SK-N-SH treated with all-trans-retinoic acid at 6 μM for 48 hours (cell line): ENCODE measurements around the gene CA5A.

ENCODE experiments used
- ATAC-seq: fragments of 200-7000 bp; cut with Tn5 transposase; 3 replicates; pipeline ENCODE4 v1.9.1; 2020; ENCODE audit warnings: mild to moderate bottlenecking, moderate library complexity
- ARNTL ChIP-seq: fragments of 450-650 bp; formaldehyde crosslinking; IDR thresholded peaks from 2 replicates; pipeline ENCODE4 v1.5.0; 2020; ENCODE audit warnings: low read depth, mild to moderate bottlenecking, moderate library complexity, borderline replicate concordance
- BACH2 ChIP-seq: fragments of 250-450 bp; sonication (Bioruptor Pico); IDR thresholded peaks from 2 replicates; pipeline ENCODE4 v1.9.0; 2021; ENCODE audit warnings: mild to moderate bottlenecking, borderline replicate concordance
- CREB5 ChIP-seq: fragments of 250-450 bp; sonication (Bioruptor Pico); IDR thresholded peaks from 2 replicates; pipeline ENCODE4 v1.5.1; 2020; ENCODE audit warnings: low read depth, mild to moderate bottlenecking, moderate library complexity
- CSDC2 ChIP-seq: fragments of 250-450 bp; sonication (Bioruptor Pico); IDR thresholded peaks from 2 replicates; pipeline ENCODE4 v1.5.0; 2020; ENCODE audit warnings: mild to moderate bottlenecking, moderate library complexity
- ESRRG ChIP-seq: fragments of 250-450 bp; sonication (Bioruptor Pico); IDR thresholded peaks from 2 replicates; pipeline ENCODE4 v1.6.1; 2021; ENCODE audit warnings: mild to moderate bottlenecking
- GLIS3 ChIP-seq: fragments of 250-450 bp; sonication (Bioruptor Pico); IDR thresholded peaks from 2 replicates; pipeline ENCODE4 v1.5.0; 2020; ENCODE audit warnings: mild to moderate bottlenecking, moderate library complexity
- ISL1 ChIP-seq: fragments of 250-450 bp; sonication (Bioruptor Pico); IDR thresholded peaks from 2 replicates; pipeline ENCODE4 v2.1.2; 2022; ENCODE audit warnings: mild to moderate bottlenecking, moderate library complexity
- OSR1 ChIP-seq: fragments of 250-450 bp; sonication (Bioruptor Pico); IDR thresholded peaks from 2 replicates; pipeline ENCODE4 v1.8.0; 2022; ENCODE audit warnings: moderate library complexity, mild to moderate bottlenecking, inconsistent platforms
- PPARA ChIP-seq: fragments of 250-450 bp; sonication (Bioruptor Pico); IDR thresholded peaks from 2 replicates; pipeline ENCODE4 v1.5.0; 2020; ENCODE audit warnings: mild to moderate bottlenecking, borderline replicate concordance
- RARB ChIP-seq: fragments of 250-450 bp; sonication (Bioruptor Pico); IDR thresholded peaks from 2 replicates; pipeline ENCODE4 v1.8.0; 2021; ENCODE audit warnings: mild to moderate bottlenecking, moderate library complexity
- SNAI2 ChIP-seq: fragments of 250-450 bp; sonication (Bioruptor Pico); IDR thresholded peaks from 2 replicates; pipeline ENCODE4 v1.5.0; 2020; ENCODE audit warnings: mild to moderate bottlenecking, moderate library complexity
- TCF4 ChIP-seq: fragments of 250-450 bp; sonication (Bioruptor Pico); IDR thresholded peaks from 2 replicates; pipeline ENCODE4 v1.8.0; 2021; ENCODE audit warnings: mild to moderate bottlenecking, moderate library complexity, borderline replicate concordance
- TOX ChIP-seq: fragments of 250-450 bp; sonication (Bioruptor Pico); IDR thresholded peaks from 2 replicates; pipeline ENCODE4 v1.8.0; 2021; ENCODE audit warnings: mild to moderate bottlenecking, moderate library complexity, borderline replicate concordance
- ZFP3 ChIP-seq: fragments of 250-450 bp; sonication (Bioruptor Pico); IDR thresholded peaks from 2 replicates; pipeline ENCODE4 v1.5.0; 2020; ENCODE audit warnings: mild to moderate bottlenecking, moderate library complexity
- ZFP30 ChIP-seq: fragments of 450-650 bp; formaldehyde crosslinking; IDR thresholded peaks from 2 replicates; pipeline ENCODE4 v1.5.0; 2022; ENCODE audit warnings: mild to moderate bottlenecking, moderate library complexity
- ZNF565 ChIP-seq: fragments of 450-650 bp; formaldehyde crosslinking; conservative IDR thresholded peaks from 2 replicates; pipeline ENCODE4 v1.5.0; 2020; ENCODE audit warnings: low read depth, mild to moderate bottlenecking, moderate library complexity
- ZNF70 ChIP-seq: fragments of 450-650 bp; formaldehyde crosslinking; IDR thresholded peaks from 2 replicates; pipeline ENCODE4 v1.5.0; 2020; ENCODE audit warnings: mild to moderate bottlenecking, moderate library complexity
- ZNF8 ChIP-seq: fragments of 450-650 bp; formaldehyde crosslinking; IDR thresholded peaks from 2 replicates; pipeline ENCODE4 v1.5.0; 2020; ENCODE audit warnings: mild to moderate bottlenecking, moderate library complexity
- TF ChIP-seq, protein P1 (sequence below): fragments of 250-450 bp; sonication (Bioruptor Pico); IDR thresholded peaks from 2 replicates; pipeline ENCODE4 v1.8.0; 2021; ENCODE audit warnings: low read depth, mild to moderate bottlenecking, moderate library complexity, borderline replicate concordance
- TF ChIP-seq, protein P2 (sequence below): fragments of 250-450 bp; sonication (Bioruptor Pico); IDR thresholded peaks from 2 replicates; pipeline ENCODE4 v1.8.0; 2020; ENCODE audit warnings: mild to moderate bottlenecking, moderate library complexity, borderline replicate concordance
- TF ChIP-seq, protein P3 (sequence below): fragments of 250-450 bp; sonication (Bioruptor Pico); IDR thresholded peaks from 2 replicates; pipeline ENCODE4 v1.5.0; 2020; ENCODE audit warnings: mild to moderate bottlenecking, moderate library complexity

CA5A gene

GRCh38 chr16:87841340-87842208, 94.8 kb downstream of the CA5A start:
- no peak for TF ChIP-seq CREB5 (CRISPR knock-in tag)
- no peak for TF ChIP-seq TOX (CRISPR knock-in tag)
- no peak for TF ChIP-seq ISL1 (CRISPR knock-in tag)
- no peak for TF ChIP-seq ZNF70
- TF ChIP-seq TCF4 (CRISPR knock-in tag) = no peak
- TF ChIP-seq ESRRG = no peak
- TF ChIP-seq GLIS3 (CRISPR knock-in tag) = no peak
- TF ChIP-seq PPARA (CRISPR knock-in tag) = no peak
- no peak for TF ChIP-seq ZNF565 (CRISPR knock-in tag)
- ATAC-seq = no peak

GRCh38 chr16:87840271-87840978, 95.9 kb downstream of the CA5A start:
- ATAC-seq = no peak
- TF ChIP-seq, protein P1, sequence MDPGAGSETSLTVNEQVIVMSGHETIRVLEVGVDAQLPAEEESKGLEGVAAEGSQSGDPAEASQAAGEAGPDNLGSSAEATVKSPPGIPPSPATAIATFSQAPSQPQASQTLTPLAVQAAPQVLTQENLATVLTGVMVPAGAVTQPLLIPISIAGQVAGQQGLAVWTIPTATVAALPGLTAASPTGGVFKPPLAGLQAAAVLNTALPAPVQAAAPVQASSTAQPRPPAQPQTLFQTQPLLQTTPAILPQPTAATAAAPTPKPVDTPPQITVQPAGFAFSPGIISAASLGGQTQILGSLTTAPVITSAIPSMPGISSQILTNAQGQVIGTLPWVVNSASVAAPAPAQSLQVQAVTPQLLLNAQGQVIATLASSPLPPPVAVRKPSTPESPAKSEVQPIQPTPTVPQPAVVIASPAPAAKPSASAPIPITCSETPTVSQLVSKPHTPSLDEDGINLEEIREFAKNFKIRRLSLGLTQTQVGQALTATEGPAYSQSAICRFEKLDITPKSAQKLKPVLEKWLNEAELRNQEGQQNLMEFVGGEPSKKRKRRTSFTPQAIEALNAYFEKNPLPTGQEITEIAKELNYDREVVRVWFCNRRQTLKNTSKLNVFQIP (CRISPR knock-in tag) = no peak
- no peak for TF ChIP-seq ESRRG
- no peak for TF ChIP-seq SNAI2
- TF ChIP-seq ARNTL (CRISPR knock-in tag) = no peak
- TF ChIP-seq ZNF565 (CRISPR knock-in tag) = no peak
- TF ChIP-seq CSDC2 (CRISPR knock-in tag) = no peak
- no peak for TF ChIP-seq PPARA (CRISPR knock-in tag)
- TF ChIP-seq, protein P2, sequence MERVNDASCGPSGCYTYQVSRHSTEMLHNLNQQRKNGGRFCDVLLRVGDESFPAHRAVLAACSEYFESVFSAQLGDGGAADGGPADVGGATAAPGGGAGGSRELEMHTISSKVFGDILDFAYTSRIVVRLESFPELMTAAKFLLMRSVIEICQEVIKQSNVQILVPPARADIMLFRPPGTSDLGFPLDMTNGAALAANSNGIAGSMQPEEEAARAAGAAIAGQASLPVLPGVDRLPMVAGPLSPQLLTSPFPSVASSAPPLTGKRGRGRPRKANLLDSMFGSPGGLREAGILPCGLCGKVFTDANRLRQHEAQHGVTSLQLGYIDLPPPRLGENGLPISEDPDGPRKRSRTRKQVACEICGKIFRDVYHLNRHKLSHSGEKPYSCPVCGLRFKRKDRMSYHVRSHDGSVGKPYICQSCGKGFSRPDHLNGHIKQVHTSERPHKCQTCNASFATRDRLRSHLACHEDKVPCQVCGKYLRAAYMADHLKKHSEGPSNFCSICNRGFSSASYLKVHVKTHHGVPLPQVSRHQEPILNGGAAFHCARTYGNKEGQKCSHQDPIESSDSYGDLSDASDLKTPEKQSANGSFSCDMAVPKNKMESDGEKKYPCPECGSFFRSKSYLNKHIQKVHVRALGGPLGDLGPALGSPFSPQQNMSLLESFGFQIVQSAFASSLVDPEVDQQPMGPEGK (CRISPR knock-in tag) = no peak
- TF ChIP-seq BACH2 = no peak
- TF ChIP-seq ZNF8 (CRISPR knock-in tag) = no peak
- no peak for TF ChIP-seq OSR1 (CRISPR knock-in tag)
- no peak for TF ChIP-seq ZFP3 (CRISPR knock-in tag)
- no peak for TF ChIP-seq CREB5 (CRISPR knock-in tag)
- TF ChIP-seq ZFP30 (CRISPR knock-in tag) = no peak
- TF ChIP-seq RARB = no peak
- TF ChIP-seq, protein P3, sequence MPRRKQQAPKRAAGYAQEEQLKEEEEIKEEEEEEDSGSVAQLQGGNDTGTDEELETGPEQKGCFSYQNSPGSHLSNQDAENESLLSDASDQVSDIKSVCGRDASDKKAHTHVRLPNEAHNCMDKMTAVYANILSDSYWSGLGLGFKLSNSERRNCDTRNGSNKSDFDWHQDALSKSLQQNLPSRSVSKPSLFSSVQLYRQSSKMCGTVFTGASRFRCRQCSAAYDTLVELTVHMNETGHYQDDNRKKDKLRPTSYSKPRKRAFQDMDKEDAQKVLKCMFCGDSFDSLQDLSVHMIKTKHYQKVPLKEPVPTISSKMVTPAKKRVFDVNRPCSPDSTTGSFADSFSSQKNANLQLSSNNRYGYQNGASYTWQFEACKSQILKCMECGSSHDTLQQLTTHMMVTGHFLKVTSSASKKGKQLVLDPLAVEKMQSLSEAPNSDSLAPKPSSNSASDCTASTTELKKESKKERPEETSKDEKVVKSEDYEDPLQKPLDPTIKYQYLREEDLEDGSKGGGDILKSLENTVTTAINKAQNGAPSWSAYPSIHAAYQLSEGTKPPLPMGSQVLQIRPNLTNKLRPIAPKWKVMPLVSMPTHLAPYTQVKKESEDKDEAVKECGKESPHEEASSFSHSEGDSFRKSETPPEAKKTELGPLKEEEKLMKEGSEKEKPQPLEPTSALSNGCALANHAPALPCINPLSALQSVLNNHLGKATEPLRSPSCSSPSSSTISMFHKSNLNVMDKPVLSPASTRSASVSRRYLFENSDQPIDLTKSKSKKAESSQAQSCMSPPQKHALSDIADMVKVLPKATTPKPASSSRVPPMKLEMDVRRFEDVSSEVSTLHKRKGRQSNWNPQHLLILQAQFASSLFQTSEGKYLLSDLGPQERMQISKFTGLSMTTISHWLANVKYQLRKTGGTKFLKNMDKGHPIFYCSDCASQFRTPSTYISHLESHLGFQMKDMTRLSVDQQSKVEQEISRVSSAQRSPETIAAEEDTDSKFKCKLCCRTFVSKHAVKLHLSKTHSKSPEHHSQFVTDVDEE (CRISPR knock-in tag) = no peak
- no peak for TF ChIP-seq TCF4 (CRISPR knock-in tag)
- no peak for TF ChIP-seq GLIS3 (CRISPR knock-in tag)
- no peak for TF ChIP-seq ISL1 (CRISPR knock-in tag)
